ENCODE data around the gene KCNRG. TPM values are rescaled to one million over a fixed set of nuclear protein-coding genes. Genes with fewer than 3 reads are reported as not detected.
"Not testable (repeated sequence)": the region's sequence is repeated elsewhere in the genome, so short reads cannot be mapped to it uniquely, and the experiment has no call there.

KCNRG gene
- total RNA-seq, 4 donors from 2014 or later = 0.78 to 5.1 TPM; not detected in 2

DNA sequence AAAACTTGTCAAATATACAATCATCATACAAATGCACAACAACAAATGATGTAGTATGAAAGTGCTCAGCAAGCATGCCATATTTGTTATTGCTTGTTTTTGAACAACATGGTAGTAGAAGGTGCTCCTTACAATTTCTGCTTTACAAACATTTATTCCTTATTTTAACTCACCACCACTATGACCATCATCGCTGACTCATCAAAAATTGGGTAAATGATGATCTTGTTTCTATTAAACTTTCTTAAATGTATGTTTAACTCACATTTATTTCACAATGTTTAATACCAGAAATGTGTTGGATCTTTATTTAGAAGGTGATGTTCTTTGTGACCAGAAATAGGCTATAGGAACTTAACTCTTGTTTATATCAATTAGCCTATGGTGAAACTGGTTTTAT is 45.5 kb downstream of the KCNRG start:
- intact Hi-C loops (cut with DNase I; ENCODE audit: low total_unique reads) = no loop called here
- DNase-seq (ENCODE audit: low spot score in 2 of 2) = no peak
- 97 to 98% methylated on average over 1 of the region's 1 CpG for WGBS, 2 donors
- no peak overlapping the region for H3K4me3 ChIP-seq (ENCODE audit: low read depth, poor library complexity, severe bottlenecking)
- TF ChIP-seq CTCF (IDR thresholded peaks at IDR 0.05) (no peak), POLR2A (IDR thresholded peaks at IDR 0.05) (no peak)

DNA sequence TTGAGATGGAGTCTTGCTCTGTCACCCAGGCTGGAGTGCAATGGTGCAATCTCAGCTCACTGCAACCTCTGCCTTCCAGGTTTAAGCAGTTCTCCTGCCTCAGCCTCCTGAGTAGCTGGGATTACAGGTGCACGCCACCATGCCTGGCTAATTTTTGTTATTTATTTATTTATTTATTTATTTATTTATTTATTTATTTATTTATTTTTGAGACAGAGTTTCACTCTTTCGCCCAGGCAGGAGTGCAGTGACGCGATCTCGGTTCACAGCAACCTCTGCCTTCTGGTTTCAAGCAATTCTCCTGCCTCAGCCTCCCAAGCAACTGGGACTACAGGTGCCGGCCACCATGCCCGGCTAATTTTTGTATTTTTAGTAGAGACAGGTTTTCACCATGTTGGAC is 47.1 kb downstream of the KCNRG start:
- intact Hi-C loops (cut with DNase I; ENCODE audit: low total_unique reads); H3K4me3 ChIP-seq (ENCODE audit: low read depth, poor library complexity, severe bottlenecking); DNase-seq (ENCODE audit: low spot score in 2 of 2): not testable (repeated sequence)
- 97 to 100% methylated on average over 7 of the region's 7 CpGs for WGBS, 2 donors

GRCh38 chr13:50065712-50066111 is 50.5 kb downstream of the KCNRG start:
- intact Hi-C loops (cut with DNase I; ENCODE audit: low total_unique reads) = no loop called here
- no peak for TF ChIP-seq CTCF (IDR thresholded peaks at IDR 0.05)
- no peak for TF ChIP-seq POLR2A (IDR thresholded peaks at IDR 0.05)
- H3K4me3 ChIP-seq (ENCODE audit: low read depth, poor library complexity, severe bottlenecking) = no peak overlapping the region
- WGBS, 2 donors = 73 to 90% methylated on average over 1 of the region's 1 CpG
- DNase-seq (ENCODE audit: low spot score in 2 of 2) = no peak

DNA sequence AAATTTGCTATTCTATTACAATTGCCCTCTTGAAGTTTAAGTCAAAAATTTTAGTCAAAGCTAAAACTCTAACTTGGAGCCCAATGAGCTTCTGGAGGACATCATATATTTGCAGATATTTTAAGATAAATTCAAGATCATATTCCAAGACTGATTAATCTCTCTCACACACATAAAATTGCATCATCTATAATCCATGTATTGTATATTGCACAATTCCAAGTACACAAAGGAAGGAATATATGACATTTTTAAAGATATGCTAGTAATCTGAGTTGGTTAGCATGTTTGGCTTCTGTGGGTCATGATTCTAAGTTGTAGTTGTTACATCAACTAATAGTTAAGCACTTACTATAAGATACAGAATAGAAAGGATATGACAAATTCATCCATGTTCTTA is 53.3 kb downstream of the KCNRG start:
- no peak for TF ChIP-seq POLR2A (IDR thresholded peaks at IDR 0.05)
- no peak for TF ChIP-seq CTCF (IDR thresholded peaks at IDR 0.05)
- intact Hi-C loops (cut with DNase I; ENCODE audit: low total_unique reads) = no loop called here
- no peak for DNase-seq (ENCODE audit: low spot score in 2 of 2)
- no peak overlapping the region for H3K4me3 ChIP-seq (ENCODE audit: low read depth, poor library complexity, severe bottlenecking)

DNA sequence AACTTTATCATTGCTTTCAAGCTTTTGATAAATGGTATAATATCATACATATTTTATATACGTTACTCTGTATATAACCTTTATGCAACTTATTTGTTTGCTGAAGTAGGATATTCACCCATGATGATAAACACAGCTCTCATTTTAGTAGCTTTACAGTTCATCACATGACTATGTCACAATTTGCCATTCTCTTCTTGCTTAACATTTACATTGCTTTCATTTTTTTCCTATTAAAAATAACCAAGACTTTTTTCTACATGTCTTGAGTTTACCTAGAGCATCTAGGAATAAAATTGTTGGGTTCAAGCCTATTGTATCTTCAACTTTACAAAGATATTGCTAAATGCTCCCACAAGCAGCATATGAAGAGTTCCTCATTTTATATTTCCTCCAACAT is 54.0 kb downstream of the KCNRG start:
- intact Hi-C loops (cut with DNase I; ENCODE audit: low total_unique reads) = no loop called here
- 95 to 97% methylated on average over 1 of the region's 1 CpG for WGBS, 2 donors

GRCh38 chr13:50070186-50070585 is 54.9 kb downstream of the KCNRG start:
- intact Hi-C loops (cut with DNase I; ENCODE audit: low total_unique reads) = loop anchor here (5.0 kb wide), 1 partner anchor 63 kb away; no protein-coding TSS in a partner anchor
- no peak for TF ChIP-seq POLR2A (IDR thresholded peaks at IDR 0.05)
- TF ChIP-seq CTCF (IDR thresholded peaks at IDR 0.05) = no peak
- H3K4me3 ChIP-seq (ENCODE audit: low read depth, poor library complexity, severe bottlenecking) = no peak overlapping the region
- no peak for DNase-seq (ENCODE audit: low spot score in 2 of 2)

More for the DNA sequence above, 54.0 kb downstream of the KCNRG start:
- H3K4me3 ChIP-seq (ENCODE audit: low read depth, poor library complexity, severe bottlenecking) = no peak overlapping the region
- DNase-seq (ENCODE audit: low spot score in 2 of 2) = no peak
- TF ChIP-seq CTCF (IDR thresholded peaks at IDR 0.05) = no peak
- TF ChIP-seq POLR2A (IDR thresholded peaks at IDR 0.05) = no peak

MicroRNAs within 50 kb of the gene (microRNA counts, 767-probe panel; counts per million panel counts)
- microRNA hsa-miR-15a-5p (10,102 to 11,958 counts per million in 2 donors), microRNA hsa-miR-16-5p (10,433 to 12,273 counts per million in 2 donors)

Small RNA genes within 50 kb of the gene (microRNA-seq; reads per million reads assigned to microRNA genes)
- gene MIR15A (ENCODE audit: borderline number of aligned reads in 1 of 2, borderline replicate concordance in 2 of 2) (3,317 to 3,330 reads per million in 2 donors), gene MIR16-1 (ENCODE audit: borderline number of aligned reads in 1 of 2, borderline replicate concordance in 2 of 2) (1,773 to 1,891 reads per million in 2 donors), gene MIR3613 (ENCODE audit: borderline number of aligned reads in 1 of 2, borderline replicate concordance in 2 of 2) (25.1 to 25.5 reads per million in 2 donors)

Other genes with a start within 250 kb of the KCNRG start
- gene KPNA3, start 222.8 kb upstream of the KCNRG start, total RNA-seq = 10 to 100 TPM; 17.7 to 25.0 (median 24.8) TPM
- 1 to 10 TPM; 6.4 to 9.3 (median 8.1) TPM for gene SPRYD7, start 79.1 kb upstream of the KCNRG start, total RNA-seq
- 10 to 100 TPM; 19.4 to 39.2 (median 27.5) TPM for gene TRIM13, start 18.4 kb upstream of the KCNRG start, total RNA-seq

Data from lower leg skin (tissue), 4 donors.